Gastroesophageal sphincter (tissue), 3 donors: ENCODE results near the gene PCDH17.

Experiments used
- CTCF ChIP-seq, 4 experiments: fragments of 200-600 bp in 2 of 4; fragments of 450-650 bp in 2 of 4; sonication (generic) in 1 of 4; IDR thresholded peaks; one replicate each; pipeline ENCODE4 v1.5.1; 2017 to 2019; ENCODE audit warnings: antibody characterized with exemption in 4 of 4, mild to moderate bottlenecking in 2 of 4, moderate library complexity in 2 of 4
- EP300 ChIP-seq: sonication (generic); formaldehyde crosslinking; IDR thresholded peaks from one replicate; pipeline ENCODE4 v1.6.1; 2017; ENCODE audit warnings: antibody characterized with exemption, mild to moderate bottlenecking
- POLR2A ChIP-seq, 2 donors: fragments of 450-650 bp; IDR thresholded peaks; one replicate each; pipeline ENCODE4 v1.6.1; 2017; ENCODE audit warnings: antibody characterized with exemption in 2 of 2, mild to moderate bottlenecking in 2 of 2, moderate library complexity in 1 of 2

- no peak for TF ChIP-seq CTCF (IDR thresholded peaks at IDR 0.05)
- no peak for TF ChIP-seq EP300
- TF ChIP-seq POLR2A (IDR thresholded peaks at IDR 0.05), result no peak
Observed at GRCh38 chr13:57636816-57637215, 5.3 kb downstream of the PCDH17 start.
